HCT116 (cell line): Measurements from ENCODE around the gene GABRB3. TPM values are rescaled to one million over a fixed set of nuclear protein-coding genes. Genes with fewer than 3 reads are reported as not detected.

Experiments used
- ATAC-seq: fragments of 200-7000 bp; cut with Tn5 transposase; 2 replicates; pipeline ENCODE4 v1.9.1; 2020; ENCODE audit warnings: mild to moderate bottlenecking, moderate library complexity
- BruUV-seq: library from RNA; stranded (reverse); fragments of 400-500 nt; replicated peaks from 2 replicates; lab custom pipeline; 2021; lab: Mats Ljungman, UMichigan
- CTCF ChIA-PET: fragments of 300-600 bp; sonication (Branson Sonifier 250); formaldehyde crosslinking; loops from one replicate; lab custom pipeline; 2021; ENCODE audit warnings: antibody characterized with exemption; lab: Charles Lee
- POLR2A ChIA-PET: fragments of 300-600, 350-600 bp; sonication (Branson Sonifier 250); formaldehyde crosslinking; loops from one replicate; lab custom pipeline; 2021; ENCODE audit warnings: antibody characterized with exemption; lab: Charles Lee
- RAD21 ChIA-PET, 2 experiments: fragments of 300-600 bp; sonication (Branson Sonifier 250); formaldehyde crosslinking; loops; one replicate each; lab custom pipeline; 2023; ENCODE audit warnings: low total read pairs in 2 of 2; ENCODE audit not compliant: uncharacterized antibody in 2 of 2, unreplicated experiment in 2 of 2, low non-redundant PET in 1 of 2; lab: Charles Lee
- DNase-seq: peaks from one replicate; pipeline ENCODE4 v3.0.0-alpha.2; 2010; ENCODE audit warnings: low read depth, low spot score
- H2AFZ ChIP-seq: fragments of 200-600 bp; shearing (Covaris generic), sonication (generic); 2 replicates; pipeline ENCODE4 v1.6.1; 2017; ENCODE audit warnings: low read depth, mixed run types, mixed read lengths, antibody characterized with exemption, low read length; ENCODE audit not compliant: poor library complexity, severe bottlenecking
- H3K27ac ChIP-seq: 2 replicates; pipeline ENCODE4 v1.5.1; 2012; ENCODE audit warnings: low read depth, low read length
- H3K27me3 ChIP-seq: fragments of 200-600 bp; sonication (generic); 2 replicates; pipeline ENCODE4 v1.6.1; 2016; ENCODE audit warnings: mixed run types, low read length, mixed read lengths; ENCODE audit not compliant: insufficient read depth
- H3K36me3 ChIP-seq, 2 experiments: fragments of 200-500 bp in 1 of 2; fragments of 200-600 bp in 1 of 2; sonication (Bioruptor generic) in 1 of 2; sonication (generic) in 1 of 2; 2 replicates each; pipeline versions ENCODE4 v1.5.1 to v1.6.1; 2014 to 2016; ENCODE audit warnings: low read length in 2 of 2, inconsistent platforms in 1 of 2, mixed read lengths in 1 of 2, mixed run types in 1 of 2; ENCODE audit not compliant: insufficient read depth in 2 of 2, control insufficient read depth in 1 of 2
- H3K4me1 ChIP-seq, 2 experiments: fragments of 200-600 bp in 1 of 2; sonication (generic) in 1 of 2; 2 replicates each; pipeline versions ENCODE4 v1.5.1 to v1.6.1; 2012 to 2017; ENCODE audit warnings: low read length in 2 of 2, inconsistent platforms in 1 of 2, mild to moderate bottlenecking in 1 of 2, mixed read lengths in 1 of 2, mixed run types in 1 of 2, moderate library complexity in 1 of 2; ENCODE audit not compliant: insufficient read depth in 2 of 2, control insufficient read depth in 1 of 2
- H3K4me2 ChIP-seq: fragments of 200-600 bp; sonication (generic); 2 replicates; pipeline ENCODE4 v1.6.1; 2017; ENCODE audit warnings: mixed run types, low read length, mixed read lengths
- H3K4me3 ChIP-seq, 2 experiments: fragments of 200-600 bp in 1 of 2; sonication (generic) in 1 of 2; replicated peaks in 1 of 2; 2 replicates each; pipeline ENCODE4 v1.5.1; 2011 to 2016; ENCODE audit warnings: low read length in 2 of 2, control low read depth in 1 of 2, low read depth in 1 of 2, mild to moderate bottlenecking in 1 of 2, mixed read lengths in 1 of 2, mixed run types in 1 of 2
- H3K79me2 ChIP-seq: fragments of 200-600 bp; sonication (generic); 2 replicates; pipeline ENCODE4 v1.6.1; 2017; ENCODE audit warnings: mild to moderate bottlenecking, mixed run types, low read length, moderate library complexity, mixed read lengths; ENCODE audit not compliant: insufficient read depth
- H3K9ac ChIP-seq: fragments of 200-600 bp; sonication (generic); 2 replicates; pipeline ENCODE4 v1.6.1; 2016; ENCODE audit warnings: low read length, mixed read lengths
- H3K9me2 ChIP-seq: fragments of 200-600 bp; sonication (generic), shearing (Covaris generic); 2 replicates; pipeline ENCODE4 v1.6.1; 2017; ENCODE audit warnings: mixed run types, mild to moderate bottlenecking, moderate library complexity; ENCODE audit not compliant: insufficient read depth
- H3K9me3 ChIP-seq, 2 experiments: fragments of 200-500 bp in 1 of 2; fragments of 200-600 bp in 1 of 2; sonication (Bioruptor generic) in 1 of 2; sonication (generic) in 1 of 2; 2 replicates each; pipeline ENCODE4 v1.6.1; 2014 to 2017; ENCODE audit warnings: low read length in 2 of 2, mixed read lengths in 2 of 2, inconsistent platforms in 1 of 2, low read depth in 1 of 2, mild to moderate bottlenecking in 1 of 2, mixed run types in 1 of 2, moderate library complexity in 1 of 2; ENCODE audit not compliant: control insufficient read depth in 1 of 2, insufficient read depth in 1 of 2
- H4K20me1 ChIP-seq: fragments of 200-600 bp; sonication (generic), shearing (Covaris generic); 2 replicates; pipeline ENCODE4 v1.6.1; 2017; ENCODE audit warnings: mixed run types, mild to moderate bottlenecking, moderate library complexity; ENCODE audit not compliant: insufficient read depth
- ATF3 ChIP-seq: IDR thresholded peaks from 2 replicates; pipeline ENCODE4 v1.6.1; 2012
- CEBPB ChIP-seq: IDR thresholded peaks from 2 replicates; pipeline ENCODE4 v1.6.1; 2012; ENCODE audit warnings: low read depth
- EGR1 ChIP-seq: IDR thresholded peaks from 2 replicates; pipeline ENCODE4 v1.6.1; 2012; ENCODE audit warnings: low read depth
- ELF1 ChIP-seq: IDR thresholded peaks from 2 replicates; pipeline ENCODE4 v1.6.1; 2012; ENCODE audit warnings: low read depth, borderline replicate concordance
- EZH2phosphoT487 ChIP-seq: fragments of 200-600 bp; IDR thresholded peaks from 2 replicates; pipeline ENCODE4 v1.6.1; 2018; ENCODE audit warnings: antibody characterized with exemption, borderline replicate concordance
- POLR2AphosphoS5 ChIP-seq: IDR thresholded peaks from 2 replicates; pipeline ENCODE4 v1.6.1; 2011; ENCODE audit warnings: mild to moderate bottlenecking, low read depth, low read length, moderate library complexity
- TCF7L2 ChIP-seq: IDR thresholded peaks from 2 replicates; pipeline ENCODE4 v1.7.0; 2011; ENCODE audit warnings: borderline replicate concordance, inconsistent platforms; ENCODE audit not compliant: insufficient read depth, insufficient read length; ENCODE audit errors: extremely low read depth
- YY1 ChIP-seq: IDR thresholded peaks from 2 replicates; pipeline ENCODE4 v1.6.1; 2011; ENCODE audit warnings: low read length, low read depth, moderate library complexity, mild to moderate bottlenecking; ENCODE audit not compliant: insufficient replicate concordance; ENCODE audit errors: extremely low read depth
- ZFX ChIP-seq: fragments of 450-650 bp; IDR thresholded peaks from 2 replicates; pipeline ENCODE4 v1.6.1; 2017
- ZNF274 ChIP-seq: fragments of 200-500 bp; sonication (Bioruptor generic); IDR thresholded peaks from 2 replicates; pipeline ENCODE4 v1.6.1; 2014; ENCODE audit warnings: mild to moderate bottlenecking, low read depth, low read length, inconsistent platforms
- intact Hi-C: fragments of 100-400 bp; cut with micrococcal nuclease; formaldehyde crosslinking; loops from 2 replicates; pipeline ENCODE4 v1.10.0; 2022
- total RNA-seq: library from RNA; stranded (reverse); gene quantifications from one replicate; pipeline ENCODE4 v1.2.1, GENCODE V29; 2021; ENCODE audit not compliant: unreplicated experiment
- TF ChIP-seq, protein P1 (sequence below), 3 experiments: fragments of 200-600 bp in 1 of 3; sonication (generic) in 1 of 3; IDR thresholded peaks in 2 of 3; conservative IDR thresholded peaks in 1 of 3; 2 replicates each; pipeline ENCODE4 v1.5.1; 2012 to 2017; ENCODE audit warnings: low read depth in 2 of 3, low read length in 2 of 3, antibody characterized with exemption in 1 of 3, borderline replicate concordance in 1 of 3, control low read depth in 1 of 3, mild to moderate bottlenecking in 1 of 3, mixed read lengths in 1 of 3, mixed run types in 1 of 3, moderate library complexity in 1 of 3; ENCODE audit not compliant: insufficient read depth in 1 of 3
- TF ChIP-seq, protein P2 (sequence below): IDR thresholded peaks from 2 replicates; pipeline ENCODE4 v1.6.1; 2012
- TF ChIP-seq, protein P3 (sequence below): IDR thresholded peaks from 2 replicates; pipeline ENCODE4 v1.6.1; 2012; ENCODE audit warnings: low read depth

GABRB3 gene
- total RNA-seq, 1 experiment from 2014 or later, result 0.52 TPM

DNA sequence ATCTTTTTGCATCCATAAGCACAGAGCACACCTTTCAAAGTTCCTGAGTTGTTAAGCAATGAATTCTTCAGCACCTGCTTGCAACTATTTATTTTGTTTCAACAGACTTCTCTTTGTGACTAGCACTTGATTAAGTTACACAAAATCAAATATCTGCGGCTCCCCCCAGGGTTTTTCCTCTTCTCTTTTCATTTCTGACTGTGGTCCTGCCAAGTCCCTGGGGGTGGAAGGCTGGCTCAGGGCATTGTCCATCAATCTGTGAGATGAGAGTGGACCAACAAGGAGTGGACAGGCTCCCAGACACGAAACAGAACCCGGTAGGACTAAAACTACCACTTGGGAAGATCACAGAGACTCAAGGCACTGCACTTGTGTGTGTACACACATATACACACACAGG lies 96.8 kb downstream of the GABRB3 start:
- CTCF ChIA-PET, result no interaction called here
- Histone ChIP-seq H3K9me2 (no peaks in the 10 kb centered on the region), H3K9ac (no peak overlapping the region), H3K4me1 (no peaks in the 10 kb centered on the region), H3K79me2 (no peaks in the 10 kb centered on the region), H3K4me3 (no peak overlapping the region), H3K27me3 (no peaks in the 10 kb centered on the region), H3K9me3 (peaks cover 16 to 42% of the 10 kb centered on the region in 2 experiments; a peak in 2 of 4 replicates), H3K36me3 (no peaks in the 10 kb centered on the region), H3K27ac (no peak overlapping the region), H2AFZ (no peak overlapping the region), H3K4me2 (no peak overlapping the region), H4K20me1 (no peaks in the 10 kb centered on the region)
- TF ChIP-seq CEBPB (no peak), POLR2AphosphoS5 (no peak), EGR1 (no peak), ZFX (no peak), YY1 (no peak), ELF1 (no peak), ATF3 (no peak), TCF7L2 (no peak), EZH2phosphoT487 (no peak), ZNF274 (no peak)
- TF ChIP-seq, protein P1, sequence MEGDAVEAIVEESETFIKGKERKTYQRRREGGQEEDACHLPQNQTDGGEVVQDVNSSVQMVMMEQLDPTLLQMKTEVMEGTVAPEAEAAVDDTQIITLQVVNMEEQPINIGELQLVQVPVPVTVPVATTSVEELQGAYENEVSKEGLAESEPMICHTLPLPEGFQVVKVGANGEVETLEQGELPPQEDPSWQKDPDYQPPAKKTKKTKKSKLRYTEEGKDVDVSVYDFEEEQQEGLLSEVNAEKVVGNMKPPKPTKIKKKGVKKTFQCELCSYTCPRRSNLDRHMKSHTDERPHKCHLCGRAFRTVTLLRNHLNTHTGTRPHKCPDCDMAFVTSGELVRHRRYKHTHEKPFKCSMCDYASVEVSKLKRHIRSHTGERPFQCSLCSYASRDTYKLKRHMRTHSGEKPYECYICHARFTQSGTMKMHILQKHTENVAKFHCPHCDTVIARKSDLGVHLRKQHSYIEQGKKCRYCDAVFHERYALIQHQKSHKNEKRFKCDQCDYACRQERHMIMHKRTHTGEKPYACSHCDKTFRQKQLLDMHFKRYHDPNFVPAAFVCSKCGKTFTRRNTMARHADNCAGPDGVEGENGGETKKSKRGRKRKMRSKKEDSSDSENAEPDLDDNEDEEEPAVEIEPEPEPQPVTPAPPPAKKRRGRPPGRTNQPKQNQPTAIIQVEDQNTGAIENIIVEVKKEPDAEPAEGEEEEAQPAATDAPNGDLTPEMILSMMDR (IDR thresholded peaks at IDR 0.05 in 2 of 3, conservative IDR thresholded peaks at IDR 0.05 in 1 of 3; ENCODE audit: borderline replicate concordance in 1 of 3, insufficient read depth in 1 of 3, low read depth in 2 of 3, low read length in 2 of 3), result no peak
- TF ChIP-seq, protein P2, sequence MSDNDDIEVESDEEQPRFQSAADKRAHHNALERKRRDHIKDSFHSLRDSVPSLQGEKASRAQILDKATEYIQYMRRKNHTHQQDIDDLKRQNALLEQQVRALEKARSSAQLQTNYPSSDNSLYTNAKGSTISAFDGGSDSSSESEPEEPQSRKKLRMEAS, result no peak
- TF ChIP-seq, protein P3, sequence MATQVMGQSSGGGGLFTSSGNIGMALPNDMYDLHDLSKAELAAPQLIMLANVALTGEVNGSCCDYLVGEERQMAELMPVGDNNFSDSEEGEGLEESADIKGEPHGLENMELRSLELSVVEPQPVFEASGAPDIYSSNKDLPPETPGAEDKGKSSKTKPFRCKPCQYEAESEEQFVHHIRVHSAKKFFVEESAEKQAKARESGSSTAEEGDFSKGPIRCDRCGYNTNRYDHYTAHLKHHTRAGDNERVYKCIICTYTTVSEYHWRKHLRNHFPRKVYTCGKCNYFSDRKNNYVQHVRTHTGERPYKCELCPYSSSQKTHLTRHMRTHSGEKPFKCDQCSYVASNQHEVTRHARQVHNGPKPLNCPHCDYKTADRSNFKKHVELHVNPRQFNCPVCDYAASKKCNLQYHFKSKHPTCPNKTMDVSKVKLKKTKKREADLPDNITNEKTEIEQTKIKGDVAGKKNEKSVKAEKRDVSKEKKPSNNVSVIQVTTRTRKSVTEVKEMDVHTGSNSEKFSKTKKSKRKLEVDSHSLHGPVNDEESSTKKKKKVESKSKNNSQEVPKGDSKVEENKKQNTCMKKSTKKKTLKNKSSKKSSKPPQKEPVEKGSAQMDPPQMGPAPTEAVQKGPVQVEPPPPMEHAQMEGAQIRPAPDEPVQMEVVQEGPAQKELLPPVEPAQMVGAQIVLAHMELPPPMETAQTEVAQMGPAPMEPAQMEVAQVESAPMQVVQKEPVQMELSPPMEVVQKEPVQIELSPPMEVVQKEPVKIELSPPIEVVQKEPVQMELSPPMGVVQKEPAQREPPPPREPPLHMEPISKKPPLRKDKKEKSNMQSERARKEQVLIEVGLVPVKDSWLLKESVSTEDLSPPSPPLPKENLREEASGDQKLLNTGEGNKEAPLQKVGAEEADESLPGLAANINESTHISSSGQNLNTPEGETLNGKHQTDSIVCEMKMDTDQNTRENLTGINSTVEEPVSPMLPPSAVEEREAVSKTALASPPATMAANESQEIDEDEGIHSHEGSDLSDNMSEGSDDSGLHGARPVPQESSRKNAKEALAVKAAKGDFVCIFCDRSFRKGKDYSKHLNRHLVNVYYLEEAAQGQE, result no peak
- ATAC-seq (no peak), DNase-seq (no peak)
- RAD21 ChIA-PET, result no interaction called here
- POLR2A ChIA-PET, result no interaction called here
- intact Hi-C loops, result no loop called here
- no TSS peak for BruUV-seq
